Measurements from ENCODE around the gene CACNA1D.

The CACNA1D gene

GRCh38 chr3:53844262-53845102, 350.1 kb downstream of the CACNA1D start:
- no peaks in the 10 kb centered on the region for H3K4me1 Mint-ChIP-seq
- peak overlapping the region; percentile 36 for H3K4me3 Mint-ChIP-seq
- ATAC-seq (replicated peaks; ENCODE audit: extremely low read depth, poor library complexity, severe bottlenecking) = no peak
- no peaks in the 10 kb centered on the region for H3K9me3 Mint-ChIP-seq
- peaks cover 55% of the 10 kb centered on the region for H3K27me3 Mint-ChIP-seq
- DNase-seq (ENCODE audit: low spot score in 2 of 2) = no peak
- no peak overlapping the region for H3K27ac Mint-ChIP-seq (ENCODE audit: low read depth)
- H3K36me3 Mint-ChIP-seq (ENCODE audit: insufficient read depth) = peaks cover 2% of the 10 kb centered on the region

GRCh38 chr3:53845103-53845880, 350.9 kb downstream of the CACNA1D start:
- no peak for DNase-seq (ENCODE audit: low spot score in 2 of 2)
- no peaks in the 10 kb centered on the region for H3K9me3 Mint-ChIP-seq
- peak overlapping the region; percentile 36 for H3K4me3 Mint-ChIP-seq
- peaks cover 56% of the 10 kb centered on the region for H3K27me3 Mint-ChIP-seq
- ATAC-seq (replicated peaks; ENCODE audit: extremely low read depth, poor library complexity, severe bottlenecking) = no peak
- H3K36me3 Mint-ChIP-seq (ENCODE audit: insufficient read depth) = peaks cover 2% of the 10 kb centered on the region
- H3K4me1 Mint-ChIP-seq = no peaks in the 10 kb centered on the region
- no peak overlapping the region for H3K27ac Mint-ChIP-seq (ENCODE audit: low read depth)

- H3K9me3 Mint-ChIP-seq = no peaks in the 10 kb centered on the region
Measured at GRCh38 chr3:53845881-53846133, 351.4 kb downstream of the CACNA1D start.

GRCh38 chr3:53846134-53846850, 351.9 kb downstream of the CACNA1D start, which contains the start of the genes CHDH and IL17RB:
Gene CHDH (minus strand): TSS chr3:53846419. CDS start chr3:53824008, 22,411 bp downstream.
Gene IL17RB (plus strand): TSS chr3:53846568. CDS start chr3:53846589, 21 bp downstream.
- Mint-ChIP-seq H3K9me3 (no peaks in the 10 kb centered on the region), H3K36me3 (ENCODE audit: insufficient read depth) (peaks cover 2% of the 10 kb centered on the region), H3K27ac (ENCODE audit: low read depth) (no peak within 1 kb of the TSS), H3K27me3 (peaks cover 56% of the 10 kb centered on the region), H3K4me3 (peak within 1 kb of the TSS; percentile 53), H3K4me1 (no peaks in the 10 kb centered on the region)
- no peak for ATAC-seq (replicated peaks; ENCODE audit: extremely low read depth, poor library complexity, severe bottlenecking)
- DNase-seq (ENCODE audit: low spot score in 2 of 2) = no peak

More at GRCh38 chr3:53845881-53846133, 351.4 kb downstream of the CACNA1D start:
- Mint-ChIP-seq H3K36me3 (ENCODE audit: insufficient read depth) (peaks cover 2% of the 10 kb centered on the region), H3K27me3 (peaks cover 56% of the 10 kb centered on the region), H3K4me3 (peak overlapping the region; percentile 36), H3K27ac (ENCODE audit: low read depth) (no peak overlapping the region), H3K4me1 (no peaks in the 10 kb centered on the region)
- DNase-seq (ENCODE audit: low spot score in 2 of 2) (no peak), ATAC-seq (replicated peaks; ENCODE audit: extremely low read depth, poor library complexity, severe bottlenecking) (no peak)

- H3K36me3 Mint-ChIP-seq (ENCODE audit: insufficient read depth) = peaks cover 2% of the 10 kb centered on the region
- ATAC-seq (replicated peaks; ENCODE audit: extremely low read depth, poor library complexity, severe bottlenecking) (no peak), DNase-seq (ENCODE audit: low spot score in 2 of 2) (no peak)
- no peaks in the 10 kb centered on the region for H3K4me1 Mint-ChIP-seq
- no peaks in the 10 kb centered on the region for H3K9me3 Mint-ChIP-seq
- H3K27ac Mint-ChIP-seq (ENCODE audit: low read depth) = no peak overlapping the region
- peaks cover 56% of the 10 kb centered on the region for H3K27me3 Mint-ChIP-seq
- H3K4me3 Mint-ChIP-seq = peak overlapping the region; percentile 53
Measured at GRCh38 chr3:53846851-53847155, 352.4 kb downstream of the CACNA1D start.

- H3K27me3 Mint-ChIP-seq = peaks cover 38% of the 10 kb centered on the region
- no peak for DNase-seq (ENCODE audit: low spot score in 2 of 2)
- no peak for ATAC-seq (replicated peaks; ENCODE audit: extremely low read depth, poor library complexity, severe bottlenecking)
- no peak overlapping the region for H3K4me3 Mint-ChIP-seq
- no peaks in the 10 kb centered on the region for H3K36me3 Mint-ChIP-seq (ENCODE audit: insufficient read depth)
- H3K9me3 Mint-ChIP-seq = no peaks in the 10 kb centered on the region
- no peak overlapping the region for H3K27ac Mint-ChIP-seq (ENCODE audit: low read depth)
- H3K4me1 Mint-ChIP-seq = no peaks in the 10 kb centered on the region
Measured at GRCh38 chr3:53849916-53850315, 355.5 kb downstream of the CACNA1D start.

GRCh38 chr3:53850895-53851294, 356.5 kb downstream of the CACNA1D start:
- Mint-ChIP-seq H3K27ac (ENCODE audit: low read depth) (no peak overlapping the region), H3K4me3 (no peak overlapping the region), H3K36me3 (ENCODE audit: insufficient read depth) (no peaks in the 10 kb centered on the region), H3K4me1 (no peaks in the 10 kb centered on the region), H3K27me3 (peaks cover 30% of the 10 kb centered on the region), H3K9me3 (no peaks in the 10 kb centered on the region)
- no peak for ATAC-seq (replicated peaks; ENCODE audit: extremely low read depth, poor library complexity, severe bottlenecking)
- DNase-seq (ENCODE audit: low spot score in 2 of 2) = no peak

- Mint-ChIP-seq H3K4me1 (no peaks in the 10 kb centered on the region), H3K9me3 (no peaks in the 10 kb centered on the region), H3K4me3 (no peak overlapping the region), H3K36me3 (ENCODE audit: insufficient read depth) (peaks cover 8% of the 10 kb centered on the region), H3K27ac (ENCODE audit: low read depth) (no peak overlapping the region), H3K27me3 (no peaks in the 10 kb centered on the region)
- ATAC-seq (replicated peaks; ENCODE audit: extremely low read depth, poor library complexity, severe bottlenecking) = no peak
- no peak for DNase-seq (ENCODE audit: low spot score in 2 of 2)
Measured at GRCh38 chr3:53856964-53857363, 362.6 kb downstream of the CACNA1D start.

GRCh38 chr3:53858096-53858741, 363.8 kb downstream of the CACNA1D start:
- H3K27me3 Mint-ChIP-seq = no peaks in the 10 kb centered on the region
- DNase-seq (ENCODE audit: low spot score in 2 of 2) (no peak), ATAC-seq (replicated peaks; ENCODE audit: extremely low read depth, poor library complexity, severe bottlenecking) (no peak)
- no peaks in the 10 kb centered on the region for H3K4me1 Mint-ChIP-seq
- peaks cover 8% of the 10 kb centered on the region for H3K36me3 Mint-ChIP-seq (ENCODE audit: insufficient read depth)
- H3K9me3 Mint-ChIP-seq = no peaks in the 10 kb centered on the region
- H3K4me3 Mint-ChIP-seq = no peak overlapping the region
- no peak overlapping the region for H3K27ac Mint-ChIP-seq (ENCODE audit: low read depth)

- Mint-ChIP-seq H3K4me3 (no peak overlapping the region), H3K27me3 (no peaks in the 10 kb centered on the region), H3K36me3 (ENCODE audit: insufficient read depth) (peaks cover 8% of the 10 kb centered on the region), H3K9me3 (no peaks in the 10 kb centered on the region), H3K4me1 (no peaks in the 10 kb centered on the region), H3K27ac (ENCODE audit: low read depth) (no peak overlapping the region)
- no peak for ATAC-seq (replicated peaks; ENCODE audit: extremely low read depth, poor library complexity, severe bottlenecking)
- DNase-seq (ENCODE audit: low spot score in 2 of 2) = no peak
Measured at GRCh38 chr3:53859178-53859577, 364.8 kb downstream of the CACNA1D start.

- H3K27me3 Mint-ChIP-seq = no peaks in the 10 kb centered on the region
- H3K4me3 Mint-ChIP-seq = no peak overlapping the region
- no peaks in the 10 kb centered on the region for H3K9me3 Mint-ChIP-seq
- H3K27ac Mint-ChIP-seq (ENCODE audit: low read depth) = no peak overlapping the region
- ATAC-seq (replicated peaks; ENCODE audit: extremely low read depth, poor library complexity, severe bottlenecking) (no peak), DNase-seq (ENCODE audit: low spot score in 2 of 2) (no peak)
- no peaks in the 10 kb centered on the region for H3K4me1 Mint-ChIP-seq
- H3K36me3 Mint-ChIP-seq (ENCODE audit: insufficient read depth) = peaks cover 14% of the 10 kb centered on the region
Measured at GRCh38 chr3:53860196-53860595, 365.8 kb downstream of the CACNA1D start.

- Mint-ChIP-seq H3K27me3 (no peaks in the 10 kb centered on the region), H3K9me3 (no peaks in the 10 kb centered on the region), H3K4me1 (no peaks in the 10 kb centered on the region), H3K4me3 (no peak overlapping the region), H3K27ac (ENCODE audit: low read depth) (no peak overlapping the region), H3K36me3 (ENCODE audit: insufficient read depth) (peaks cover 20% of the 10 kb centered on the region)
- DNase-seq (ENCODE audit: low spot score in 2 of 2) (no peak), ATAC-seq (replicated peaks; ENCODE audit: extremely low read depth, poor library complexity, severe bottlenecking) (no peak)
Measured at GRCh38 chr3:53862241-53862640, 367.8 kb downstream of the CACNA1D start.
